ENCODE data around the gene SERPINB12.

Gene SERPINB12

GRCh38 chr18:63603772-63604171 is 61.6 kb downstream of the SERPINB12 start:
- DNase-seq (ENCODE audit: low read depth): no peak

GRCh38 chr18:63604791-63605567 is 62.8 kb downstream of the SERPINB12 start:
- DNase-seq (ENCODE audit: low read depth): no peak

GRCh38 chr18:63606526-63606925 is 64.4 kb downstream of the SERPINB12 start:
- no peak for DNase-seq (ENCODE audit: low read depth)

GRCh38 chr18:63613420-63613819 is 71.3 kb downstream of the SERPINB12 start:
- DNase-seq (ENCODE audit: low read depth): no peak

- DNase-seq (ENCODE audit: low read depth): no peak
These were observed 75.1 kb downstream of the SERPINB12 start for GRCh38 chr18:63617049-63617914.

- DNase-seq (ENCODE audit: low read depth): no peak
These were observed 75.7 kb downstream of the SERPINB12 start for GRCh38 chr18:63617915-63618234.
